ENCODE data around the gene CNTNAP5.

The CNTNAP5 gene

DNA sequence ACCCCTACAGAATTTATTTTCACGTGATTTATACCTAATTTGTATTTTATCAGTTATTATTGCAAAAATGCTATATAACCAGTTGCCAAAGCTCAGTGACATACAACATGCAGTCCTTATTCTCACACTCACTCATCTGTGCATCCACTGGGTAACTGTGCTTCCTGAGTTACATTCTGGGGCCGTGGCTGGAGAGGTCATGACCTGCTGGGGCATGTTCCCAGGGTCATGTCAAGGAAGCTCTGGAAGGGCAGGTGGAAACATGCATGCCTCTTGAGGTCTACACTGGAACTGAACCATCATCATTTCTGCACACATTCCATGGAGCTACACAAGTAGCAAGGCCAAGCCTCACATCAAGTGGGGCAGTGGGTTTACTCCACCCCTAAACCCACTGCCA lies 715.5 kb downstream of the CNTNAP5 start:
- Histone ChIP-seq H3K36me3 (replicated peaks; ENCODE audit: insufficient read depth, low read length) (no peaks in the 10 kb centered on the region), H3K27me3 (replicated peaks; ENCODE audit: insufficient read depth, low read length) (no peaks in the 10 kb centered on the region), H3F3A (ENCODE audit: insufficient read depth, low read length) (no peaks in the 10 kb centered on the region), H3K27ac (ENCODE audit: low read length) (no peak overlapping the region), H3K9ac (ENCODE audit: low read length) (no peak overlapping the region), H3K4me3 (ENCODE audit: low read length) (no peak overlapping the region), H2AFZ (ENCODE audit: low read length) (no peak overlapping the region), H4K20me1 (ENCODE audit: insufficient read depth, low read length) (no peaks in the 10 kb centered on the region), H3K9me2 (replicated peaks; ENCODE audit: insufficient read depth, low read length) (no peaks in the 10 kb centered on the region), H3K4me1 (ENCODE audit: low read length) (no peaks in the 10 kb centered on the region), H3K9me3 (replicated peaks; ENCODE audit: insufficient read depth, low read length) (no peaks in the 10 kb centered on the region), H3K79me2 (ENCODE audit: low read length) (no peaks in the 10 kb centered on the region), H3K4me2 (ENCODE audit: low read depth, low read length) (no peak overlapping the region)
- no peak for DNase-seq
- no peak for TF ChIP-seq CTCF (IDR thresholded peaks at IDR 0.05; ENCODE audit: low read length)
- TF ChIP-seq EZH2 (optimal IDR thresholded peaks at IDR 0.05; ENCODE audit: low read depth, low read length): no peak
- TF ChIP-seq EZH2phosphoT487 (IDR thresholded peaks at IDR 0.05; ENCODE audit: low read length): no peak

GRCh38 chr2:124753842-124754241 lies 728.8 kb downstream of the CNTNAP5 start:
- Histone ChIP-seq H3K36me3 (replicated peaks; ENCODE audit: insufficient read depth, low read length) (no peaks in the 10 kb centered on the region), H3K9ac (ENCODE audit: low read length) (no peak overlapping the region), H3K4me3 (ENCODE audit: low read length) (no peak overlapping the region), H3K9me2 (replicated peaks; ENCODE audit: insufficient read depth, low read length) (no peaks in the 10 kb centered on the region), H3K27ac (ENCODE audit: low read length) (no peak overlapping the region), H3K79me2 (ENCODE audit: low read length) (no peaks in the 10 kb centered on the region), H3F3A (ENCODE audit: insufficient read depth, low read length) (no peaks in the 10 kb centered on the region), H3K4me1 (ENCODE audit: low read length) (no peaks in the 10 kb centered on the region), H3K9me3 (replicated peaks; ENCODE audit: insufficient read depth, low read length) (no peaks in the 10 kb centered on the region), H3K27me3 (replicated peaks; ENCODE audit: insufficient read depth, low read length) (no peaks in the 10 kb centered on the region), H4K20me1 (ENCODE audit: insufficient read depth, low read length) (no peaks in the 10 kb centered on the region), H3K4me2 (ENCODE audit: low read depth, low read length) (no peak overlapping the region), H2AFZ (ENCODE audit: low read length) (no peak overlapping the region)
- no peak for DNase-seq
- TF ChIP-seq EZH2 (optimal IDR thresholded peaks at IDR 0.05; ENCODE audit: low read depth, low read length) (no peak), CTCF (IDR thresholded peaks at IDR 0.05; ENCODE audit: low read length) (no peak), EZH2phosphoT487 (IDR thresholded peaks at IDR 0.05; ENCODE audit: low read length) (no peak)

DNA sequence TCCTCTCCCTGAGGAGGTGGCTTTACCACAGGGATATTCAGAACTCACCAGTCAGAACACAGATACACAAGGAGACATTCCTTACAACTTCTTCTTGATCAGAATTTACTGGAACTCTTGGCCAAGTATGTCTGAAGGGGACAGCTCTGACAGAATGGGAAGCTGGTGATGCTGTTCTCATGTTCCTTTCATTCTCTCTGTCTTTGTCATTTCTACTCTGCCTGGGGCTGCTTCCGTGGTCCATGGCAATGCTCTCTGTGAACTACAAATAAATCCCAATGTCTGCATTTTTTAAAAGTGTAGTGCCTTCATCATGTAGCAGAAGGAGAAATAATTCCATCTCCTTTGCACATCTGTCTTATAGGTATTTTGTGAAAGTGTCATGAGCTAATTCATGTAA lies 730.3 kb downstream of the CNTNAP5 start:
- H3K9me3 ChIP-seq (replicated peaks; ENCODE audit: insufficient read depth, low read length): no peaks in the 10 kb centered on the region
- no peaks in the 10 kb centered on the region for H3K27me3 ChIP-seq (replicated peaks; ENCODE audit: insufficient read depth, low read length)
- no peak overlapping the region for H2AFZ ChIP-seq (ENCODE audit: low read length)
- H3K4me1 ChIP-seq (ENCODE audit: low read length): no peaks in the 10 kb centered on the region
- no peaks in the 10 kb centered on the region for H4K20me1 ChIP-seq (ENCODE audit: insufficient read depth, low read length)
- no peaks in the 10 kb centered on the region for H3K9me2 ChIP-seq (replicated peaks; ENCODE audit: insufficient read depth, low read length)
- no peaks in the 10 kb centered on the region for H3K36me3 ChIP-seq (replicated peaks; ENCODE audit: insufficient read depth, low read length)
- H3K4me2 ChIP-seq (ENCODE audit: low read depth, low read length): no peak overlapping the region
- H3F3A ChIP-seq (ENCODE audit: insufficient read depth, low read length): no peaks in the 10 kb centered on the region
- no peak overlapping the region for H3K27ac ChIP-seq (ENCODE audit: low read length)
- TF ChIP-seq CTCF (IDR thresholded peaks at IDR 0.05; ENCODE audit: low read length) (no peak), EZH2phosphoT487 (IDR thresholded peaks at IDR 0.05; ENCODE audit: low read length) (no peak), EZH2 (optimal IDR thresholded peaks at IDR 0.05; ENCODE audit: low read depth, low read length) (no peak)
- no peak for DNase-seq
- H3K4me3 ChIP-seq (ENCODE audit: low read length): no peak overlapping the region
- H3K79me2 ChIP-seq (ENCODE audit: low read length): no peaks in the 10 kb centered on the region
- H3K9ac ChIP-seq (ENCODE audit: low read length): no peak overlapping the region

Data from MM.1S (cell line).